OCI-LY1 (cell line): Measurements from ENCODE around the gene RNF40.

ENCODE experiments used
- CTCF ChIP-seq: fragments of 200-600 bp; sonication (generic), shearing (Covaris generic); IDR thresholded peaks from 2 replicates; pipeline ENCODE4 v1.5.1; 2017; ENCODE audit warnings: mild to moderate bottlenecking, antibody characterized with exemption, low read length, moderate library complexity, mixed read lengths
- EZH2 ChIP-seq: fragments of 200-600 bp; sonication (generic), shearing (Covaris generic); IDR thresholded peaks from 2 replicates; pipeline ENCODE4 v1.8.0; 2017; ENCODE audit warnings: borderline replicate concordance, mixed run types, mild to moderate bottlenecking, antibody characterized with exemption, low read length, moderate library complexity, mixed read lengths

- TF ChIP-seq CTCF (no peak), EZH2 (no peak)
Measured at GRCh38 chr16:30802936-30803335, 40.8 kb downstream of the RNF40 start.
